GM19438 (cell line): Measurements from ENCODE around the gene RDH14.

Experiments
- ATAC-seq: cut with Tn5 transposase; IDR thresholded peaks from one replicate; pipeline ENCODE4 v1.9.1; 2021; ENCODE audit warnings: low read depth; ENCODE audit not compliant: unreplicated experiment

RDH14 gene

DNA sequence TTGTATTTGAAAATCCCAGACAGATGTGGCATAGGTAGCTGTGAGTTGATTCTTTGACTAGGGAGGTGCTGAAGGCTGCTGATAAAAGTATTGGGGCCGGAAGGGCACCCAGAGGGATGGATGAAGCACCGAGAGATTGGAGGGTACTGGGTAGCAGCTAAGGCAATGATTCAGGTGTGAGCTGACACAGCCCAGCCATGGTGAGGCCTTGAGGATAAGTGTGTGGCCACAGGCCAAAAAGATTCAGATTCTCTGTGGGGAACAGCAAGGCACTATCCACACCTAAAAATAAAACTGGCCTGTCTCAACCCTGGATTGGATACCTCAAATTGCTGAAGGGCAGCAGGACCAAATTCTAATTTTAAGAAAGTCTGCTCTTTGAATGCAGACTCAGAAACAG is 35.2 kb downstream of the RDH14 start:
- no peak for ATAC-seq

DNA sequence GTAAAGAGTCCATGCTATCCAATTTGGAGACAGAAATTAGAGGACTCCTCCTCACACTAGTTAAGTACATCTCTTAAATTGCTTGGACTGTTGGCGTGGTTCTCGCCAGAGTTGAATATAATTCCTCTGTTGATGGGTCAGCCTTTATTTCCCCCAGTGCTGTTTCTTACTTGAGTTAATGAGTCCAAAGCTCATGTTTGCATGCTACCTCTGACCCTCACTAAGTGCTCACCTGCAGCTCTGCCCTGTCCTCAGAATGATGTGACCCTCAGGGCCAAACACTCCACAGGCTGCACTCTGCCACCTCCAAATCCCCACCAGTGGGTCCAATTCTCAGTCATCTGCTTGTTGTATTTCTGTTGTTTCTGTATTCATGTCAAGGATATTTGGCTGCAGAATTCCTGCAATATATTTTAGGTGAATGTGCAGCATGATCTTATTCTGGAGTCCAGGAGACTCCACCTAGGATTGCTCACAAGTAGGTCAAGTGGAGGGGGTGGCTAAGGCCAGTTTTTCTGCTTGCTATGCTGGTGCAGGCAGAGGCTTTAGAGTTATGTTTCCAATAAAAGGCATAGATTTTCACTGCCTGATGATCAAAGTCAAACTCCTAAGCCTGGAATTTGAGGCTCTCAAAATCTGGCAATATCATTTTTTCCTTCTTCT is 37.8 kb downstream of the RDH14 start:
- no peak for ATAC-seq

DNA sequence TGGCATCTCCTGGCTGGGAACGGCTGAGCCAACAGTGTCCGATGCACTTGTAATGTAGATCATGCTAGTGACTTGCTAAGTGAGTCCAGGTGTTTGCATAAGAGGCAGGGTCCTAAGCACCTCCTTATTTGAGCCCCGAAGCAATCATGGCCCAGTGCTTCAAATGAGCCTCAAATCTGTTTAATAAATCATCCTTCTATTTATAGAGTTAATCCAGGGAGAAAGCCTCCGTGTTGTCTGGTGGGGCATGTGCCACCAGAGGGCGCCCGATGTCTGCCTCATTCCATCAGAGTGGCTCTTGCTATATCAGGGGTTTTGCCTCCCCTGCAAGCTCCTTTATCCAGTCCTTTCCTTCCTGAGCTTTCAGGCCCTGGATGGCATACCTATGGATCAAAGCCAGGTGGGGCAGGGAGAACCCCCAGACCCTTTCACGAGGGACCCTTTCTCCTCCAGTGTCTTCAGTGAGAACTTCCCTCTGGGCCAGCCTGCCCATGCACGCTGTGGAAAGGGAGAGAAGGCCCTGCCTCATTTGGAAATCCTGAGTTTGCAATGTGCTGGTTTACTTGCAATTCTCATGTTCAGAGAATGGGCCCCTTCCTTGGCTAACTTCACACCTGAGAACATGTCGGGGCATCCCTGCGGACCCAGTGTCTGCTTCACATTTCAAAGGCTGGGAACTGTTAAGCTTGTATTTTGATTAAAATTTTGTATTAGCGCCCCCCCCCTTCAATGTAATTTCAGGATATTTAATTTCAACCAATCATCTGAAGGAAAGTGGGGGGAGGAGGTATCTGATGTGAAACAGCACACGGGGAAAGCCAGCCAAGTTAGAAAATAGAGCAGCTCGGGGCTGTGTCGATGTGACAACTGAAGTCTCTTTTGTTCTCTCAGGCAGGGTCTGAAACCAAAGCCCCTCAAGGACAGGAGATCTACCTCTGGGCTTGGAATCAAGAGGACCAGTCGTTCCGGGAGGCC is 39.7 kb downstream of the RDH14 start:
- ATAC-seq, result no peak

DNA sequence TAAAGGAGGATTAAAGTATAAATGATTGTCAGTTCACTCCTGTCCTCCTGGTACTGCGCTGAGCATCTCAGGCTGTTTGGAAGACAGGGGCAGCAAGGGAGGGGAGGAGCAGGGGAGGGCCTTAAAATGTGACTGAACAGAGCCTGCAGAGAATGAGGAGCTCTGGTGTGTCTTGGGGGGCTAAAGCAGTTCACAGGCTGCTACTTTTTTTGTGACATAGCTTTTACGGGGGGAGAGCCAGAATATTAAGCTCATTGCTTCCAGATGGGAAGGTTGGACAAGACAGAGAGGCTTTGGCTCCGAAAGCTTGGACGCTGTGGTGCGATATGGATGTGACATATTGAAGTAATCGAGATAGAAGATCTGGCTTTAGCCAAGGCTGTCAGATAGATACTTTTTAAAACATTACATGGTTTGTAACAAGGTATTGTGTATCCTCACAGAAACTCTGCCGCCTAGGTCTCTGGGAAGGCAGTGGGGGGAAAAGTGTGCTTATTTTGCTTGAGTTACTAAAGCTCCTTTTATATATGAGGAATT is 40.5 kb downstream of the RDH14 start:
- ATAC-seq, result no peak

DNA sequence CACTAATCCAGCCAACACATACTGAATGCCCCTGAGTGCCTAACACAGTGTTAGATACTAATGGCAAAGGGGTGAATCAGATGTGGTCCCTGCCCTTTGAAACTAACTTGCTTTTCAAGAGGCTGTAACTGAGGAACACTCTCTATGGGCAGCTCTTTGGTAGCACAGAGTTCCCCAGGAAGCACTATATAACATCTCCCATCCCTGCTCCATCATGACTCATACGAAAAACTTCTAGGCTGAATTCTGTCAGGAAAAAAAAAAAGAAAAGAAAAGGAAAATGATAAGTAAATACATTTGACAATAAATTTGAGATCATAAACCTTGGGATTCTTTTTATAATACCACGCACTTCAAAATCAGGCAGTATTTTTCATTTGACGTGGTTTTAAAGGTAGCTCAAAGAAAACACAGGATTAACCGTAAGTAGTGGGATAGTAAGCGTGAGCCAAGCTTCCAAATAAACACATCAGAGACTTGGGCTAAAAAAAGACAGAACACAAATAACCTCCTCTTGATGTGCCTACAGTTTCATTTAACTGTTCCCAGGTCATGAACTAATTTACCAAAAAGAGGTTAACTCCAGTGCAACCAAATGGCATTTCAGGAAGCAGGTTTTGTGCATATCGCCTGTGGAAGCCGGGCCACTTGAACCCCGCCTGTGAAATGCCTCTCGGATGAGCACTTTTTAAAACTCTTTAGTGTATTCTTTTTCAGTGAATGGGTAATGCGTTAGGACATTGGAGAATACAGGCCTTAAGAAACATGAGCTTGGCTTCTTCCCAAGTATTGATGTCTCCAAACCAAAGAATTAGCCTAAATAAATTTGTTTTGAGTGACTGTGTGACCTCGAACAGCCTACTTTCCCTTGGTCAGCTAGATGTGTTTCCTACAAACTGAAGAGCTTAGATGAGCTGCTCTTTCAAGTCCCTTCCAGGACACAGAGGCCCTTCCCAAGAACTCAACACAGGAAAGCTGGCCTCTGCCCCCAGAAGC is 42.0 kb downstream of the RDH14 start:
- ATAC-seq, result no peak

DNA sequence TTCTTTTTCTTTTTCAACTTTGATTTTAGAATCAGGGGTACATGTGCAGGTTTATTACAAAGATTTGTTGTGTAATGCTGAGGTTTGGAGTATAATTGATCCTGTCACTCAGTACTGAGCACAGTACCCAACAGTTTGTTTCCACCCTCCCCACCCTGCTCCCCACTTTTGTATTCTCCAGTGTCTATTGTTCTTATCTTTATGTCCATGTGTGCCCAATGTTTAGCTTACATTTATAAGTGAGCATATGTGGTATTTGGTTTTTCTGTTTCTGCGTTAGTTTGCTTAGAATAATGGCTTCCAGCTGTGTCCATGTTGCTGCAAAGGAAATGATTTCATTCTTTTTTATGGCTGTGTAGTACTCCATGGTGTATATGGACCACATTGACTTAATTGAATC is 43.1 kb downstream of the RDH14 start:
- no peak for ATAC-seq

DNA sequence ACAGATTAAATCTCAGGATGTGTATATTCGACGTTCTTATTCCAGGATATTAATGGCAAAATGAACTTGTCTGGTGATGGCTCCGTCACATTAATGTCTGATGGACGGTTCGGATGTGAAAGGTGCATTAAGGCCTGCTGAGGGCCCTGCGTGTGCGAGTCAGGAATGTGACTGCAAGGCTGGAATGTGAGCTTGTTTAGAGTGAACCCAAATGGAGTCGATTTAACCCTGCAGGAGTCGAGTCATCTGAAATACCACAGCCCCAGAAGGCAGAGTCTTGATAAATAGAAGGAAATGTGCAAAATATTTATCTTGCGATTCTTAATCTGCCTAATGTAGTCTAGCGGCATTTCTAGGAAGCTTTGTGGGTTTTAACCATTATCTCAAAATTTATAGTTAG is 44.3 kb downstream of the RDH14 start:
- ATAC-seq, result no peak

DNA sequence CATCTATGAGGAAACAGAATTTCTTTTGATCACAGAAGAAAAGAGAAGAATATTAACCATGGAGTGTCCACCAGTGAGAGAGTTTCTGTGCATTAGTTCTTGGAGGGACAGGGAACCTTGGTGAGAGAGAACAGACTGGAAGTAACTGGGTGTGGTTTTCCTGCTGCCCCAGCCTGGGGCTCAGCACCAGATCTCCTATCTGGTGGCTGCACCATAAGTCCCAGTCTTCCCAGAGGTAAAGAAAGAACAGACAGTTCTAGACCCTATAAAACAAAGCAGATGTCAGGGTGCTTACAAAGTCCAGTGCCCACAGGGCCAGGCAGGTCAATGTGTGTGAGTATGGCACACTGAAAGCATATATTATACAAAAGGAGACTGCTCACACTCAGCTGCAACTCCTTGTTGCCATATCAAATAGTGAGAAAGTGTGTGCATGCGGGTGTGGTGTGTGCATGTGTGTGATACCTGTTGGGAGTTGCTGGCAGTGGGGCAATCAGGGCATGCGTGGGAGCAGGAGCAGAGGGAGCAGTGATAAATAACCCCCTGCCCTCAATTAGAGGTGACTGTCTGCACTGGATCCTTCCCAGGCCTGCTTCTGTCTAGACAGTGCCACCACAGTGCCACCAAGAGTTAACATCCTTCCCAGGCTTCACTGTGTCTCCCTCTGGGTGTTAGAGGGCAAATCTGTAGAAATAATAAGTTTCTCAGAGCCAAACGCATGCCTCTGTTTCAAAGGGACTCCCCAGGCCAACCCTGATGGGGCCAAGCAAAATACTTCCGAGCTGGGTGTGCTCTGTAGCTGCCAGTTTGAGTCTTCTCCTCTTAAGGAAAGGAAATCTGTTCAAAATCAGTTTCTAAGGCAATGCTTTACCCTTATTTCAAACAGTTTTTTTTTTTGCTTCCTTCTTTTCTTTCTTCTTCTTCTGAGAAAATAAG is 45.7 kb downstream of the RDH14 start:
- no peak for ATAC-seq

DNA sequence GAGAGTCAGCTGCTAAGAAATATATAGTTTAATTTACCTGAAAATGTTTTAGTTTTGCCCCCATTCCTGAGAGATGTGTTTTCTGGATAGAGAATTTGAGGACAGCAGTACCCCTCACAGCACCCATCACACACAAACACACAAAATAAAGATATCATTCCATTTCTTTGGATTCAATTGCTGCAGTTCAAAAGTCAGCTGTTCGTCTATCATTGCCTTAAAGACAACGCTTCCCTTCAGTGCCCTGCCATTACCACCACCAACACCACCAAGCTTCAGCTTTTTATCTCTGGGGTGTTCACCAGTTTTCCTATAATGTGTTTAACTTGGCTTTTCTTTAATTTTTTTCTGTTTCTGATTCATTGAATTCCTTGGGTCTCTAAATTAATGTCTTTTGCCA is 49.7 kb downstream of the RDH14 start:
- no peak for ATAC-seq

DNA sequence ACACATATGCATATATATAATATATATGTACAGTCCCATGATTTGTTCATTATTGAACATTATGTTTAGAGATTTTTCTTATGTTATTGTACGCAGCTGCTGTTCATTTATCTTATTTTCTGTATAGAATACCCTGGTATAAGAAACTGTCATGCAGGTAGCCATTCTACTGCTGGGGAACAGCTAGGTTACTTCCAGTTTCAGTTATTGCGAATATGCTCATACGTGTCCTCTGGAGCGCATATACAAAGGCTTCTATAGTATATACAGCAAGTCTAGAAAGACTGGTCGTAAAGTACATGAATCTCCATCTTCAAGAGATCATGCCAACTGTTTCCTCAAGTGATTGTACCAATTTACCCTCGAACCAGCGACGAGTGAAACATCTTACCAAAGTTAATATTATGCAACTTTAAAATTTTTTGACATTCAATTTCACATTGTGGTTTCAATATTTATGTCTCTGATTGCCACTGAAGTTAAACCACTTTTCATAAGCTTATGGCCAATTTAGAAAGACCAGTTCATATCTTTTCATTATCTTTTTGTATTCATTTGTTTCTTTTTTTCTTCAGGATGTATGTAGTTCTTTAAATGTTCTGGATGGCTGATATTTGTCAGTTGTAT is 53.5 kb downstream of the RDH14 start:
- ATAC-seq, result no peak

DNA sequence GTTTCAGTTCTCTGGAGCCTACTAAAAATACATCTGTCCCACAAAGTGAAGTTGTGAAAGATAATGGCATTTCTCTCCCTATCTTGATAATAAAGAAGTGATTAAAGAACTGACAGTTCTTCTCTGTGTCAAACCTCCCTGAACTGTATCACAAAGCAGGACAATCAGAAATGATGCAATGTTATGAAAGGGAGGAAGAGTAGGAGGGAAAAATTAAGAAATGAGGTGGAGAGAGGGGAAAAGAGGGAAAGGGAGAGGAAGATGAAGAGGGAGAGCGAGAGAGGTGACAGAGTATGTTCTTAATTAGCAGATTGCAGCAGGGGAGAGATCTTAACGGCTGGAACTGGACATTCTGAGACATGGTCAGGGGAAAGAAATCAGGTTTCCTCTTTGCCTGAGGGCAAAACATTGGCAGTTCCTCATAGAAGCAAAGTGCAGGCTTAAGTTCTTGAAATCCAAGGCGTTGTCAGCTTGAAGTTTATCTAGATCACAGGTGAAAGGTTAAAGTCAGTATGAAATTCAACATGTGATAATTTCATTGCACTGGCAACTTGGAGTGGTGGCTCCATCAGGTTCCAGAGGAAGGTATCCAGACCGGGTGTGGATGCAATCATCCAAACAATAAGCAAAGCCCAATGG is 54.6 kb downstream of the RDH14 start:
- no peak for ATAC-seq
